HG03558 (cell line): ENCODE results near the gene GREM1.

Experiments used
- ATAC-seq: cut with Tn5 transposase; IDR thresholded peaks from one replicate; pipeline ENCODE4 v1.9.1; 2021; ENCODE audit warnings: moderate number of reproducible peaks; ENCODE audit not compliant: unreplicated experiment; ENCODE audit errors: extremely low read depth

Gene GREM1

DNA sequence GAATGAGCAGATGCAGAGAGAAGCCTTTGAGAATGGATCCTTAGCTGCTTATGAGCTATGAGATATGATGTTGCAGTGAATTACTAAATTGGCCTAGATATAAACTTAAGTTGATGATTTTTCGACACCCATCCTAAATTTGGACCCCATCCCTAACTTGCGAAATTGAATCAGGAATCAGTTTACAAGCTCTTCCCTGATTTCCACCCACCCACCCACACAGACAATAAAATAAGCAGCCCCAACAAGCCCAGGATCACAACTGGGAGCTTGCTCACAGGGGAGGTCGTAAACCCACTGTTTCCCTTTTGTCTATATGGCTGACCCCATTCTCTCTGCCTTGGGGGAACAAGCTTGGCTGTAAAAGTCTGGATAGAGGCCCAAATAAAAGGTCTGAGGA lies 57.3 kb downstream of the GREM1 start:
- no peak for ATAC-seq

DNA sequence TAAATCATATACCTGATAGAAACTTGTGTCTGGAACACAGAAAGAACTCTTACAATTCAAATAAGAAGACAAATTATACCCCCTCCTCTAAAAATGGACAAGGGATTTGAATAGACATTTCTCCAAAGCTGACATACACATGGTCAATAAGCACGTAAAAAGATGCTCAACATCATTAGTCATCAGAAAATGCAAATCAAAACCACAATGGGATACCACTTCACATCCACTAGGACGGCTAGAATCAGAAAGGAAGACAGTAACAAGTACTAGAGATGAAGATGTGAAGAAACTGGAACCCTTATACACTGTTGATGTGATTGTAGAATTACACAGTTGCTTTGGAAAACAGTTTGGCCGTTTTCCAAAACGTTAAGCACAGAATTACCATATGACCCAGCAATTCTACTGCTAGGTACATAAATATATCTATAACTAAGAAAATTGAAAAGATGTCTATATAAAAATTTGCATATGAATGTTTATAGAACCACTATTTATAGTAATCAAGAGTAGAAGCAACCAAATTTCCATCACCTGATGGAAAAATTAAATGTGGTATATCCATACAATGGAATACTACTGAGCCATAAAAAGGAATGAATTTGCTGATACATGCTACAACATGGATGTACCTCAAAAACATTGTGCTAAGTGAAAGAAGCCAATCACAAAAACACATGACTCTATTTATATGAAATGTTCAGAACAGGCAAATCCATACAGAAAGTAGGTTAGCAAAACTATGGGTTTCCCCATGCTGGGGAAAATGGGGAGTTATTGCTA lies 60.8 kb downstream of the GREM1 start:
- no peak for ATAC-seq

DNA sequence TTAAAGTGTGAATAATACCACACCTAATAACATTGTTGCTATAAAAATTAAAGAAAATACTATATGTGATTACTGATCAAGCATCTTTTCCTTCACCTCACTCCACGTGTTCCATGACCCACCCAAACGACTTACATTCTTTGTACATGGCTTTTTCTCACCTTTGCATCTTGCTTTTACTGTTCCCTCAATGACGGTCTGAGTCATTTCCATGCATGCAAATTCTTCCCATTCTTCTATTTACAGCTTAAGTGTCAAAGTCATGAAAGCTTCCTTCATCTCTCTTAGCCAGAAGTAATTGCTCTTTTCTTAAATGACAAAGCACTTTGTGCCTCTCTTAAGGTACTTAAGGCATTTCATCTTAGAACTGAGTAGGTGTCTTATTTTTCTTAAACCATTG lies 64.0 kb downstream of the GREM1 start:
- no peak for ATAC-seq

DNA sequence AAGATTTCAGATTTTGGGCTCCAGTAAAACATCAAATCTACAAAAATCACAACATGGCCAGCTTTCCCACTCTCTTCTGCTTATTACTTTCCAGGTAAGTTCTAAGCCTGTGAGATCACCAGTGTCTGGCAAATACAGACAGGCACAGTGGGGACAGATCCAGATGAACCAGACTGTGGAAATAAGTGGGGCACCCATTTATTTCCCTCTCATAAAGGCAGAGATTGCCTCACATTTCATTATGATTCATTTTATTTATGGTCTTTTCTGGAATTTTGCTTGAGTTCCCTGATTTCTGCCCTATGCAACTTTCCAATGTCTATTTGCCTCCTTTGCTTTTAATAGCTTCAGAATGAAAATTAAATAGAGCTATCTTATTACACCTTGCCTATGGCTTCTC lies 66.8 kb downstream of the GREM1 start:
- ATAC-seq: no peak

DNA sequence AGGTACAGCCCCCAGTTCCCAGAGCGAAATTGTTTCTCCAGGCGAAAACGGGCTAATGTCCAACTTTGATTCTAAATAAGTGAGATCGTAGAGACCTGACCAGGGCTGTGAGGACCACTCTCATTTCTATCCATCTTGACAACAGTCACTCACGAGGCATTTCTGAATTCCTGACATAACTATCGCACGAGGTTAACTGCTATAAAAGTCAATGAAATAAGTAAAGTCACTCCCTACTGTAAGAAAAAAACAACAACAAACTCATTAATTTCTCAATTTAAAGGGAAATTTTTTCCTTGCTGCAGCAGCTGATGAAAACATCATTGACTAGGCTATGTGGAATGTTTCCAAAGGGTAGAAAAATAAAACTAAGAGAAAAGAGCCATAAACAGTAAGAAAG lies 69.1 kb downstream of the GREM1 start:
- ATAC-seq: no peak

DNA sequence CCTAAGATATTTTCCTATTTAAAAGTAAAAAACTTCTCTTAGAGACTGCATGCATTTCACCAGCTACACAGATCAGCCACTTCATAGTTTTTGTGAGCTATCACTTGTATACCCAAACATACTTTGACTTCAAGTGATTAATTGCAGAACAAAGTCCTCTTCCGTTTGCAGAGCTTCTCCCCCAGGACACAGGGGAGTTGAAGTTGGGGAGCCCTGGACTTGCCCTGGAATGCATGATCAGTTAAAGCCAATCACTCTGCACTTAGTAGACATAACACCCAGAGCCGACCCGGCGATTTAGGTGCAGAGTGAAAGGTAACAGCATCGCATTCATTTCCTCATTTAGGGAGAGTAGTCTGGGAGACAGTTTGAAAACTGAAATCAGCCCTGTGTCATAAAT lies 70.1 kb downstream of the GREM1 start:
- no peak for ATAC-seq

DNA sequence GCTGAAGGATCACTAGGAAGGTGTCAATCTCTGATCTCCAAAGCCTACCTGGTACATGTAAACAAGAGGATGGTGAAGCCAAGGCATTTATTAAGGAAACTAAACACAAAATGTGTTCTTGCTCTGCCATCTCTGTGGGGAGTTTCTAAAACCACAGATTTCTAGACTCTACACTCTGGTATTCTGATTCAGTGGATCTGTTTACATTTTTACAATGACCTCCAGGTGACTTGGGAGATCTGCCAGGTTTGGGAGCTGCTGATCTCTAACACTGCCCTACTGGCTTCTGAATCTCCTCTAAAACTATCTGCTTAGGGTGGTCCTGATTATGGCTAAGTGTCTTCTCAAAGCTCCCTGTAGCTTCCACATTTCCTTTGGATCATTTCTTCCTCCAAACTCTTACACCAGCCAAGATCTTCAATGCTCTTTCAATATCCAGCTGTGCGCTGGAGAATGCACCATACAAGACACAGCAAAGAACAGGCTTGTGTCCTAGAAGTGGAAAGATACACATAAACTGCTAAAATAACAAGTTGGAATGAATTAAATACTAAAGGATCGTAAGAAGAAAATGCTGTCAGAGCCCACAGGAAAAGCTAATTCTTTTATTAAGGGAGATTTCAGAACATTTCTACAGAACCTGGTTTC lies 72.7 kb downstream of the GREM1 start:
- no peak for ATAC-seq

DNA sequence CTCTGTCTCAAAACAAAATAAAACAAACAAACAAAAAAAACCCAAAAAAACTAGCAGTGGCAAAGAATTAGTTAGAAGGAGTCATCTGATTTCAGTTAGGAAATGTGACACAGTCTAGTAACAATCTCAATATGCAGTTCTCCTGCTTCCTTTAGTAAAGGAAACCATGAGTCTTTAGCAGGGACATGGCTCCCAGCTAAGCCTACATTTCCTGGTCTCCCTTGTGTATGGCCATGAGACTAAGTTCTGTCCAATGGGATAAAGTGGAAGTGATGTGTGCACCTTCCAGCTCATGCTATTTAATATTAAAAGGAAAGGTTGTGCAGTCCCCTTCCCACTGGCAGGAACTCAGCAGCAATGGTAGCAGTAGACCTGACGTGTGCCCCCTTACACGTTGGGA lies 74.6 kb downstream of the GREM1 start:
- ATAC-seq: no peak
